Gastroesophageal sphincter (tissue), 3 donors: ENCODE results near the gene USHBP1.

ENCODE experiments used
- CTCF ChIP-seq, 4 experiments: fragments of 200-600 bp in 2 of 4; fragments of 450-650 bp in 2 of 4; sonication (generic) in 1 of 4; IDR thresholded peaks; one replicate each; pipeline ENCODE4 v1.5.1; 2017 to 2019; ENCODE audit warnings: antibody characterized with exemption in 4 of 4, mild to moderate bottlenecking in 2 of 4, moderate library complexity in 2 of 4
- EP300 ChIP-seq: sonication (generic); formaldehyde crosslinking; IDR thresholded peaks from one replicate; pipeline ENCODE4 v1.6.1; 2017; ENCODE audit warnings: antibody characterized with exemption, mild to moderate bottlenecking
- POLR2A ChIP-seq, 2 donors: fragments of 450-650 bp; IDR thresholded peaks; one replicate each; pipeline ENCODE4 v1.6.1; 2017; ENCODE audit warnings: antibody characterized with exemption in 2 of 2, mild to moderate bottlenecking in 2 of 2, moderate library complexity in 1 of 2
- POLR2AphosphoS5 ChIP-seq: sonication (generic); formaldehyde crosslinking; IDR thresholded peaks from one replicate; pipeline ENCODE4 v1.6.1; 2017; ENCODE audit warnings: antibody characterized with exemption

GRCh38 chr19:17279436-17279835 lies 14.9 kb upstream of the USHBP1 start:
- TF ChIP-seq CTCF (IDR thresholded peaks at IDR 0.05) (no peak), POLR2AphosphoS5 (no peak), POLR2A (IDR thresholded peaks at IDR 0.05) (no peak), EP300 (no peak)
